HepG2 (cell line): ENCODE measurements around the gene CAND2. TPM values are rescaled to one million over a fixed set of nuclear protein-coding genes. Genes with fewer than 3 reads are reported as not detected.

Experiments used
- ATAC-seq: fragments of 200-7000 bp; cut with Tn5 transposase; 3 replicates; pipeline ENCODE4 v1.9.1; 2020; ENCODE audit warnings: mild to moderate bottlenecking, moderate library complexity
- BruUV-seq: library from RNA; stranded (reverse); fragments of 400-500 nt; replicated peaks from 2 replicates; lab custom pipeline; 2021; lab: Mats Ljungman, UMichigan
- CTCF ChIA-PET: fragments of 300-600 bp; formaldehyde crosslinking; extraction: SDS; loops from one replicate; lab custom pipeline; 2021; ENCODE audit warnings: low total read pairs, inconsistent platforms, low intra/inter-chr PET ratio; lab: Yijun Ruan, JAX
- POLR2A ChIA-PET: fragments of 350-600 bp; sonication (Branson Sonifier 250); formaldehyde crosslinking; loops from one replicate; lab custom pipeline; 2020; ENCODE audit warnings: antibody characterized with exemption, inconsistent platforms; lab: Yijun Ruan, JAX
- DNase-seq: peaks from one replicate; pipeline ENCODE4 v3.0.0-alpha.2; 2015; ENCODE audit warnings: low spot score
- FAIRE-seq: peaks from 3 replicates; lab custom pipeline; 2011; peaks lifted over from hg19 to GRCh38; lab: Jason Lieb, UNC
- H2AFZ ChIP-seq: one replicate; pipeline ENCODE4 v1.6.1; 2011; ENCODE audit warnings: low read length, inconsistent platforms
- H3K27ac ChIP-seq: fragments of 300-600 bp; 3 replicates; pipeline ENCODE4 v1.8.0; 2011; ENCODE audit warnings: mixed run types, mild to moderate bottlenecking, mixed read lengths, low read length, inconsistent platforms; ENCODE audit not compliant: insufficient read depth; ENCODE audit errors: extremely low read length
- H3K27me3 ChIP-seq, 2 experiments: fragments of 200-600 bp in 1 of 2; 2 replicates in 1 of 2; 3 replicates in 1 of 2; pipeline versions ENCODE4 v1.6.0 to v1.8.0; 2011; ENCODE audit warnings: low read length in 2 of 2, mild to moderate bottlenecking in 2 of 2, moderate library complexity in 2 of 2, inconsistent platforms in 1 of 2; ENCODE audit not compliant: insufficient read depth in 2 of 2, control insufficient read depth in 1 of 2
- H3K36me3 ChIP-seq, 2 experiments: fragments of 200-600 bp in 1 of 2; replicated peaks in 1 of 2; 2 replicates in 1 of 2; 3 replicates in 1 of 2; pipeline versions ENCODE4 v1.5.1 to v1.8.0; 2011; ENCODE audit warnings: low read length in 2 of 2, inconsistent platforms in 1 of 2; ENCODE audit not compliant: insufficient read depth in 2 of 2, control insufficient read depth in 1 of 2
- H3K4me1 ChIP-seq: 2 replicates; pipeline ENCODE4 v1.5.1; 2012; ENCODE audit warnings: low read length, inconsistent platforms; ENCODE audit not compliant: insufficient read depth
- H3K4me2 ChIP-seq: 2 replicates; pipeline ENCODE4 v1.6.0; 2011; ENCODE audit warnings: low read depth, low read length, inconsistent platforms
- H3K4me3 ChIP-seq, 3 experiments: fragments of 200-600 bp in 1 of 3; sonication (generic), shearing (Covaris generic) in 1 of 3; replicated peaks in 1 of 3; 2 replicates each; pipeline ENCODE4 v1.5.1; 2011 to 2016; ENCODE audit warnings: low read length in 3 of 3, inconsistent platforms in 2 of 3, low read depth in 2 of 3, mild to moderate bottlenecking in 2 of 3, control low read depth in 1 of 3, mixed read lengths in 1 of 3; ENCODE audit not compliant: insufficient read depth in 1 of 3
- H3K79me2 ChIP-seq: one replicate; pipeline ENCODE4 v1.6.1; 2011; ENCODE audit warnings: low read length, inconsistent platforms; ENCODE audit not compliant: insufficient read depth
- H3K9ac ChIP-seq: 2 replicates; pipeline ENCODE4 v1.6.0; 2011; ENCODE audit warnings: mild to moderate bottlenecking, low read depth, low read length, inconsistent platforms; ENCODE audit not compliant: insufficient read depth
- H3K9me3 ChIP-seq: 2 replicates; pipeline ENCODE4 v1.5.1; 2012; ENCODE audit warnings: mild to moderate bottlenecking, low read length
- H4K20me1 ChIP-seq: 2 replicates; pipeline ENCODE4 v1.6.0; 2011; ENCODE audit warnings: inconsistent platforms, mild to moderate bottlenecking, low read length, moderate library complexity; ENCODE audit not compliant: insufficient read depth
- CCAR2 ChIP-seq: fragments of 200-400 bp; formaldehyde crosslinking; optimal IDR thresholded peaks from 2 replicates; pipeline ENCODE3; 2018; ENCODE audit warnings: low read depth, mild to moderate bottlenecking, low read length, moderate library complexity
- EP300 ChIP-seq, 3 experiments: sonication (generic) in 1 of 3; formaldehyde crosslinking in 1 of 3; IDR thresholded peaks; 2 replicates each; pipeline versions ENCODE4 v1.5.1 to v1.6.1; 2011 to 2020; ENCODE audit warnings: low read depth in 2 of 3, low read length in 2 of 3, borderline replicate concordance in 1 of 3, improper control_type of control experiment in 1 of 3, mild to moderate bottlenecking in 1 of 3, missing genetic modification reagents in 1 of 3, moderate library complexity in 1 of 3
- GATAD2A ChIP-seq: IDR thresholded peaks from 2 replicates; pipeline ENCODE4 v1.6.1; 2016
- GTF3A ChIP-seq: sonication (generic); formaldehyde crosslinking; conservative IDR thresholded peaks from 2 replicates; pipeline ENCODE4 v1.4.0; 2020; ENCODE audit warnings: mild to moderate bottlenecking, missing genetic modification reagents
- HMG20B ChIP-seq: conservative IDR thresholded peaks from 2 replicates; pipeline ENCODE4 v1.6.1; 2016; ENCODE audit warnings: missing genetic modification reagents, missing compliant biosample characterization
- HOXD1 ChIP-seq: sonication (generic); formaldehyde crosslinking; IDR thresholded peaks from 2 replicates; pipeline ENCODE4 v1.5.0; 2020; ENCODE audit warnings: missing genetic modification reagents
- KLF15 ChIP-seq: sonication (generic); formaldehyde crosslinking; IDR thresholded peaks from 2 replicates; pipeline ENCODE4 v1.8.1; 2023; ENCODE audit warnings: borderline replicate concordance, mild to moderate bottlenecking, inconsistent platforms, missing genetic modification reagents, mixed read lengths
- POGZ ChIP-seq: sonication (generic); formaldehyde crosslinking; IDR thresholded peaks from 2 replicates; pipeline ENCODE4 v1.4.0; 2020; ENCODE audit warnings: mild to moderate bottlenecking, missing genetic modification reagents
- TSC22D2 ChIP-seq: sonication (generic); formaldehyde crosslinking; IDR thresholded peaks from 2 replicates; pipeline ENCODE4 v1.5.1; 2020; ENCODE audit warnings: missing genetic modification reagents, mild to moderate bottlenecking, borderline replicate concordance
- ZIK1 ChIP-seq: sonication (generic); formaldehyde crosslinking; IDR thresholded peaks from 2 replicates; pipeline ENCODE4 v1.5.0; 2020; ENCODE audit warnings: mild to moderate bottlenecking, low read depth, missing genetic modification reagents, borderline replicate concordance
- ZNF354B ChIP-seq: sonication (generic); formaldehyde crosslinking; IDR thresholded peaks from 2 replicates; pipeline ENCODE4 v1.8.0; 2022; ENCODE audit warnings: mild to moderate bottlenecking, missing genetic modification reagents
- ZNF367 ChIP-seq: sonication (generic); formaldehyde crosslinking; IDR thresholded peaks from 2 replicates; pipeline ENCODE4 v1.4.0; 2020; ENCODE audit warnings: missing genetic modification reagents, borderline replicate concordance
- ZNF510 ChIP-seq: sonication (generic); formaldehyde crosslinking; IDR thresholded peaks from 2 replicates; pipeline ENCODE4 v1.4.0; 2020; ENCODE audit warnings: low read depth, mild to moderate bottlenecking, missing genetic modification reagents
- ZNF615 ChIP-seq: sonication (generic); formaldehyde crosslinking; IDR thresholded peaks from 2 replicates; pipeline ENCODE4 v1.5.0; 2020; ENCODE audit warnings: mild to moderate bottlenecking, missing genetic modification reagents, borderline replicate concordance
- ZNF788 ChIP-seq: sonication (generic); formaldehyde crosslinking; IDR thresholded peaks from 2 replicates; pipeline ENCODE4 v1.5.0; 2020; ENCODE audit warnings: mild to moderate bottlenecking, missing genetic modification reagents, borderline replicate concordance
- WGBS: methylation state at CpG from one replicate; pipeline ENCODE4 v1.1.6; 2017; ENCODE audit warnings: low lambda C conversion rate; 5-methylcytosine and 5-hydroxymethylcytosine counted together
- in situ Hi-C: cut with HindIII; loops from 2 replicates; pipeline ENCODE4 v1.10.0; 2017; ENCODE audit warnings: low pct_unique_long_range_greater_than_20kb; ENCODE audit not compliant: extremely low pct_ligation_motif_present
- intact Hi-C: fragments of 100-400 bp; cut with micrococcal nuclease; formaldehyde crosslinking; loops from one replicate; pipeline ENCODE4 v1.10.0; 2022; ENCODE audit not compliant: unreplicated experiment
- polyA plus RNA-seq, 8 experiments: library from polyadenylated mRNA; depleted of rRNA in 3 of 8; stranded (reverse) in 7 of 8; unstranded in 1 of 8; fragments of >200 nt; fragmentation: Illumina TruSeq in 4 of 8; extraction: Trizol in 4 of 8; gene quantifications; 2 replicates each; pipeline versions ENCODE4 v1.2.1 to v1.2.3, GENCODE V29; 2011 to 2016; ENCODE audit warnings: low read depth in 4 of 8, missing spikeins in 1 of 8, mixed read lengths in 1 of 8; ENCODE audit not compliant: insufficient read depth in 1 of 8
- total RNA-seq, 5 experiments: library from RNA; depleted of rRNA; stranded (reverse); fragments of >200 nt; fragmentation: Illumina TruSeq; extraction: Trizol; gene quantifications; 2 replicates each; pipeline ENCODE4 v1.2.3, GENCODE V29; 2016; ENCODE audit warnings: low read depth in 1 of 5
- TF ChIP-seq, protein P1 (sequence below): sonication (generic); formaldehyde crosslinking; IDR thresholded peaks from 2 replicates; pipeline ENCODE4 v1.4.0; 2020; ENCODE audit warnings: missing genetic modification reagents, mild to moderate bottlenecking, borderline replicate concordance
- TF ChIP-seq, protein P2 (sequence below): sonication (generic); formaldehyde crosslinking; IDR thresholded peaks from 2 replicates; pipeline ENCODE4 v1.5.0; 2020; ENCODE audit warnings: missing genetic modification reagents
- TF ChIP-seq, protein P3 (sequence below): sonication (generic); formaldehyde crosslinking; IDR thresholded peaks from 2 replicates; pipeline ENCODE4 v1.5.1; 2020; ENCODE audit warnings: mild to moderate bottlenecking, missing genetic modification reagents, borderline replicate concordance

CAND2 gene
- total and polyA plus RNA-seq, 2 of the 13 experiments (the other 11 are each of a cell fraction or from before 2014, with no cell fraction given) = 0.01 TPM; not detected in 1

DNA sequence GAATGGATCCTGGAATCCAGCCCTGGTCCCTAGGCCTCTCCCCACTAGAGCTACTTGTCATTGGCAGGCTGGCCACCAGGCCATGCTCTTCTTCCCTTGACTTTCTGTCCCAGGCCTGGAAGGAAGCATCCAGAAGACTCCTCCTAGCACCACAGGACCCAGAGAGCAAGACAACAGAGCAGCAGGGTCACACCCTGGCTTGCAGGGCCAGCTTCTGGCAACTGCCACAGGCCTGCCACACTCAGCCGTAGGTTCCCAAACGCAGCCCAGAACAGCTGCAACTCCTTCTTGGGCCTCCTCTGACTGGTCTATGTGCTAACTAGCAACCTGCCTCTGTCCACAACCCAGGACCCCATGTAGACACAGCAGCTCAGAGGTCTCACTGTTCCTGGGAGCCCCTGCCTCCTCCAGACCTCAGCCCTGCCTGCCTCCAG is 81.7 kb downstream of the CAND2 start:
- Histone ChIP-seq H3K4me3 (no peak overlapping the region), H3K9ac (no peak overlapping the region), H3K4me1 (peaks cover 8% of the 10 kb centered on the region; the same call in 1 of the 2 replicates), H3K9me3 (no peaks in the 10 kb centered on the region), H4K20me1 (0 out of 2 replicates have a peak, but pooled peaks cover 2% of the 10 kb centered on the region), H3K4me2 (no peak overlapping the region), H3K36me3 (no peaks in the 10 kb centered on the region), H3K79me2 (no peaks in the 10 kb centered on the region), H3K27ac (no peak overlapping the region), H3K27me3 (peaks cover 5 to 36% of the 10 kb centered on the region in 2 experiments; a peak in 4 of 5 replicates), H2AFZ (no peak overlapping the region)
- no peak for DNase-seq
- in situ Hi-C loops (no loop called here), intact Hi-C loops (no loop called here)
- no TSS peak for BruUV-seq
- FAIRE-seq = no peak
- TF ChIP-seq GTF3A (CRISPR knock-in tag) (no peak), TSC22D2 (CRISPR knock-in tag) (no peak), ZNF788 (CRISPR knock-in tag) (no peak), ZNF510 (CRISPR knock-in tag) (no peak), ZNF354B (CRISPR knock-in tag) (no peak), EP300 (IDR thresholded peaks at IDR 0.05; ENCODE audit: low read depth in 2 of 2, low read length in 2 of 2) (no peak), EP300 (CRISPR knock-in tag; IDR thresholded peaks at IDR 0.05; ENCODE audit: borderline replicate concordance) (no peak), CCAR2 (no peak), KLF15 (CRISPR knock-in tag) (no peak), ZNF615 (CRISPR knock-in tag) (no peak), HMG20B (no peak), ZNF367 (no peak), GATAD2A (CRISPR knock-in tag) (no peak), HOXD1 (CRISPR knock-in tag) (no peak), ZIK1 (CRISPR knock-in tag) (no peak), POGZ (CRISPR knock-in tag) (no peak)
- TF ChIP-seq, protein P1, sequence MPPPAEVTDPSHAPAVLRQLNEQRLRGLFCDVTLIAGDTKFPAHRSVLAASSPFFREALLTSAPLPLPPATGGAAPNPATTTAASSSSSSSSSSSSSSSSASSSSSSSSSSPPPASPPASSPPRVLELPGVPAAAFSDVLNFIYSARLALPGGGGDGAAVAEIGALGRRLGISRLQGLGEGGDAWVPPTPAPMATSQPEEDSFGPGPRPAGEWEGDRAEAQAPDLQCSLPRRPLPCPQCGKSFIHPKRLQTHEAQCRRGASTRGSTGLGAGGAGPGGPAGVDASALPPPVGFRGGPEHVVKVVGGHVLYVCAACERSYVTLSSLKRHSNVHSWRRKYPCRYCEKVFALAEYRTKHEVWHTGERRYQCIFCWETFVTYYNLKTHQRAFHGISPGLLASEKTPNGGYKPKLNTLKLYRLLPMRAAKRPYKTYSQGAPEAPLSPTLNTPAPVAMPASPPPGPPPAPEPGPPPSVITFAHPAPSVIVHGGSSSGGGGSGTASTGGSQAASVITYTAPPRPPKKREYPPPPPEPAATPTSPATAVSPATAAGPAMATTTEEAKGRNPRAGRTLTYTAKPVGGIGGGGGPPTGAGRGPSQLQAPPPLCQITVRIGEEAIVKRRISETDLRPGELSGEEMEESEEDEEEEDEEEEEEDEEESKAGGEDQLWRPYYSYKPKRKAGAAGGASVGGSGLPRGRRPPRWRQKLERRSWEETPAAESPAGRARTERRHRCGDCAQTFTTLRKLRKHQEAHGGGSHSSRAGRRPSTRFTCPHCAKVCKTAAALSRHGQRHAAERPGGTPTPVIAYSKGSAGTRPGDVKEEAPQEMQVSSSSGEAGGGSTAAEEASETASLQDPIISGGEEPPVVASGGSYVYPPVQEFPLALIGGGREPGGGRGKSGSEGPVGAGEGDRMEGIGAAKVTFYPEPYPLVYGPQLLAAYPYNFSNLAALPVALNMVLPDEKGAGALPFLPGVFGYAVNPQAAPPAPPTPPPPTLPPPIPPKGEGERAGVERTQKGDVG (CRISPR knock-in tag) = no peak
- TF ChIP-seq, protein P2, sequence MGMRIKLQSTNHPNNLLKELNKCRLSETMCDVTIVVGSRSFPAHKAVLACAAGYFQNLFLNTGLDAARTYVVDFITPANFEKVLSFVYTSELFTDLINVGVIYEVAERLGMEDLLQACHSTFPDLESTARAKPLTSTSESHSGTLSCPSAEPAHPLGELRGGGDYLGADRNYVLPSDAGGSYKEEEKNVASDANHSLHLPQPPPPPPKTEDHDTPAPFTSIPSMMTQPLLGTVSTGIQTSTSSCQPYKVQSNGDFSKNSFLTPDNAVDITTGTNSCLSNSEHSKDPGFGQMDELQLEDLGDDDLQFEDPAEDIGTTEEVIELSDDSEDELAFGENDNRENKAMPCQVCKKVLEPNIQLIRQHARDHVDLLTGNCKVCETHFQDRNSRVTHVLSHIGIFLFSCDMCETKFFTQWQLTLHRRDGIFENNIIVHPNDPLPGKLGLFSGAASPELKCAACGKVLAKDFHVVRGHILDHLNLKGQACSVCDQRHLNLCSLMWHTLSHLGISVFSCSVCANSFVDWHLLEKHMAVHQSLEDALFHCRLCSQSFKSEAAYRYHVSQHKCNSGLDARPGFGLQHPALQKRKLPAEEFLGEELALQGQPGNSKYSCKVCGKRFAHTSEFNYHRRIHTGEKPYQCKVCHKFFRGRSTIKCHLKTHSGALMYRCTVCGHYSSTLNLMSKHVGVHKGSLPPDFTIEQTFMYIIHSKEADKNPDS (CRISPR knock-in tag) = no peak
- TF ChIP-seq, protein P3, sequence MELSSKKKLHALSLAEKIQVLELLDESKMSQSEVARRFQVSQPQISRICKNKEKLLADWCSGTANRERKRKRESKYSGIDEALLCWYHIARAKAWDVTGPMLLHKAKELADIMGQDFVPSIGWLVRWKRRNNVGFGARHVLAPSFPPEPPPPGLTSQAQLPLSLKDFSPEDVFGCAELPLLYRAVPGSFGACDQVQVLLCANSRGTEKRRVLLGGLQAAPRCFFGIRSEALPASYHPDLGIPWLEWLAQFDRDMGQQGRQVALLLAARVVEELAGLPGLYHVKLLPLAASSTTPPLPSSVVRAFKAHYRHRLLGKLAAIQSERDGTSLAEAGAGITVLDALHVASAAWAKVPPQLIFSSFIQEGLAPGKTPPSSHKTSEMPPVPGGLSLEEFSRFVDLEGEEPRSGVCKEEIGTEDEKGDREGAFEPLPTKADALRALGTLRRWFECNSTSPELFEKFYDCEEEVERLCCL (CRISPR knock-in tag) = no peak
- WGBS = 25% methylated on average over 2 of the region's 2 CpGs
- ATAC-seq = peak; percentile 65
- CTCF ChIA-PET = no interaction called here
- POLR2A ChIA-PET = no interaction called here
